Sigmoid colon (tissue), 4 donors: ENCODE results near the gene PVRIG.

Source experiments
- CTCF ChIP-seq, 4 experiments: fragments of 450-650 bp in 3 of 4; fragments of 200-600 bp in 1 of 4; IDR thresholded peaks; one replicate each; pipeline ENCODE4 v1.5.1; 2016 to 2019; ENCODE audit warnings: antibody characterized with exemption in 4 of 4, mild to moderate bottlenecking in 3 of 4, moderate library complexity in 2 of 4
- EP300 ChIP-seq, 4 donors: sonication (generic); formaldehyde crosslinking; IDR thresholded peaks; one replicate each; pipeline ENCODE4 v1.6.1; 2017; ENCODE audit warnings: antibody characterized with exemption in 4 of 4
- POLR2A ChIP-seq, 2 donors: fragments of 450-650 bp; IDR thresholded peaks; one replicate each; pipeline ENCODE4 v1.6.1; 2016; ENCODE audit warnings: antibody characterized with exemption in 2 of 2, mild to moderate bottlenecking in 2 of 2, moderate library complexity in 2 of 2
- POLR2AphosphoS5 ChIP-seq, 4 donors: sonication (generic); formaldehyde crosslinking; IDR thresholded peaks; one replicate each; pipeline ENCODE4 v1.6.1; 2017; ENCODE audit warnings: antibody characterized with exemption in 4 of 4

DNA sequence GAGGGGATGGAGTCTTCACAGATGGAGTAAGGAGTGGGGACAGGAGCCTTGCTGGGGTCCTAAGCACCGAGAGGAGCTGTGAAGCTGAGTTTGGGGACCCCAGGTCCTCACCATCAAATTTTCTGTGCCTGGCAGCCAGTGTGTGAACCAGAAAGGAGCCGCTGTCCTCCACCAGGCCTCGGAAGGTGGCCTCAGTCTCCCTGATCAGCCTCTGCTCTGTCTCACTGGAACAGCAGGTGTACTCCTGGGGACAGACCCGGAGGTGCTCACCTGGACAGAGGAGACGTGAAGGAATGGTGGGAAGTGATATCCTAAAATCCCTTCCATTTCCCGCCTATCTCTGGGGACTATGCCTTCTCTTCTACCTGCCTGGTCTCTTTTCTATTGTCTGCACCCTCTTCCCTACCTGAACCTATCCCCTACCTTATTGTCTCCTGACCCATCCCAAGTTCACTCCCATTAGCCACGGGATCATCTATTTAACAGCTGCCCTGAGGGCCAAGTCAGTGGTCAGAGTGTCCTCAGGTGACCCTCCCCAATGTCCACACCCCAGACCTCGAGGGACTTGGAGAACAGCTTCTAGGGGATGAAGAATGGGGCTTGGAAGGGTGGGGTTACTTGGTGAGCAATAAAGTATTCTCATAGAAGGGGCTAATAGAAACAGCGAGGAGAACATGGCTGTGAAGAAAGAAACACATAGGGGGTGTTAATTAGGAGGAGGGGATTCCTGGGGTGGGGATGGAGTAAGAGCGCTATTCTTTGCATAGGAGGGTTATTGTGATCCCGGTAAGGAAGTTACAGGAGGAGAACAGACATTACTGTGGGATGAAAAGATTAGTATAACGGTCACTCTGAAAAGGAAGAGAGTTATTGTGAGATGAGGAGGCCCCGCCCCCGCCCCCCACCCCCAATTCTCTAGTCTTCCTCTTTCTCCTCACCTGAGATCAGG, 43.4 kb upstream of the PVRIG start:
- TF ChIP-seq CTCF (IDR thresholded peaks at IDR 0.05) (no peak), POLR2AphosphoS5 (IDR thresholded peaks at IDR 0.05) (no peak), POLR2A (IDR thresholded peaks at IDR 0.05) (no peak), EP300 (IDR thresholded peaks at IDR 0.05) (no peak)
